Fibroblast of lung (primary cell): ENCODE results near the gene TOX2.

ENCODE experiments used
- EZH2 ChIP-seq: IDR thresholded peaks from 2 replicates; pipeline ENCODE4 v1.5.1; 2012; ENCODE audit warnings: low read length, control low read depth, mild to moderate bottlenecking; ENCODE audit errors: missing control alignments
- TF ChIP-seq, protein P1 (sequence below), 2 donors: IDR thresholded peaks in 1 of 2; conservative IDR thresholded peaks in 1 of 2; 1 replicate in 1 of 2; 2 replicates in 1 of 2; pipeline ENCODE4 v1.5.1; 2011 to 2012; ENCODE audit warnings: low read length in 2 of 2, control low read depth in 1 of 2, inconsistent platforms in 1 of 2, low read depth in 1 of 2, mild to moderate bottlenecking in 1 of 2

DNA sequence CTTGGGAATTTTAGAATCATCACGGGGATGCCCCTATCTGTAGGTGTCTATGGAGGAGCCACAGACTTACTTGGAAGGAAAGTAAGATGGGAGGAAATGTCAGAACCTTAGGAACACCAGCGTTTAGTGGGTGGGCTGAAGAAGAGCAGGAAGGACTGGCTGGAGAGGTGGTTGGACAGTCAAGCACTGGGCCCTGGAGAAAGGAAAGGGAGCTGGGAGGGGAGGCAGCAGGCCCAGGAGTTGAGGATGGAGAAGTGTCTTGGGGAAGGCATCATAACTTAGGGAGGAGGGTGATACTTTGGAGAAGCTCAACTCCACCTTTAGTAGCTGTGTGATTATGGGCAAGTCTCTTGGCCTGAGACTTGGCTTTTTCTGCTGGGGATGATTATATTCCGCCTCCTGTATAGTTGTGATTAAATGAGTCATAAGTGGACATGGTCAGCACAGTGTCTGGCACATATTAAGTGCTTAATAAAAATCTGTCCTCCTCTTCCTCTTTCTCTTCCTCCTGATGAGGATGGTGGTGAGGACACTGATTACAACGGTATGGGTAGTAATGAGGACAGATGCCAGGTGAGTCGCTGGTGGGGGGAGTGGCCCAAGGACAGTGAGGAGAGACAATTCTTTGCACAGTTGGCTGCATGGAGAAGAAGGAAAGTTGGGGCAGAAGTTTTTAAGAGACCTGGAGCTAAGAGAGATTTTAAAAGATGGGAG lies 125.7 kb downstream of the TOX2 start:
- TF ChIP-seq, protein P1, sequence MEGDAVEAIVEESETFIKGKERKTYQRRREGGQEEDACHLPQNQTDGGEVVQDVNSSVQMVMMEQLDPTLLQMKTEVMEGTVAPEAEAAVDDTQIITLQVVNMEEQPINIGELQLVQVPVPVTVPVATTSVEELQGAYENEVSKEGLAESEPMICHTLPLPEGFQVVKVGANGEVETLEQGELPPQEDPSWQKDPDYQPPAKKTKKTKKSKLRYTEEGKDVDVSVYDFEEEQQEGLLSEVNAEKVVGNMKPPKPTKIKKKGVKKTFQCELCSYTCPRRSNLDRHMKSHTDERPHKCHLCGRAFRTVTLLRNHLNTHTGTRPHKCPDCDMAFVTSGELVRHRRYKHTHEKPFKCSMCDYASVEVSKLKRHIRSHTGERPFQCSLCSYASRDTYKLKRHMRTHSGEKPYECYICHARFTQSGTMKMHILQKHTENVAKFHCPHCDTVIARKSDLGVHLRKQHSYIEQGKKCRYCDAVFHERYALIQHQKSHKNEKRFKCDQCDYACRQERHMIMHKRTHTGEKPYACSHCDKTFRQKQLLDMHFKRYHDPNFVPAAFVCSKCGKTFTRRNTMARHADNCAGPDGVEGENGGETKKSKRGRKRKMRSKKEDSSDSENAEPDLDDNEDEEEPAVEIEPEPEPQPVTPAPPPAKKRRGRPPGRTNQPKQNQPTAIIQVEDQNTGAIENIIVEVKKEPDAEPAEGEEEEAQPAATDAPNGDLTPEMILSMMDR (conservative IDR thresholded peaks at IDR 0.05 in 1 of 2, IDR thresholded peaks at IDR 0.05 in 1 of 2; ENCODE audit: low read depth in 1 of 2, low read length in 2 of 2) = no peak
- no peak for TF ChIP-seq EZH2
